GM10266 (cell line): ENCODE results near the gene AMACR.
A peak's percentile ranks its signal among the peaks of the same experiment; 100 is the strongest.
"Not testable (repeated sequence)": the region's sequence is repeated elsewhere in the genome, so short reads cannot be mapped to it uniquely, and the experiment has no call there.

Source experiments
- DNase-seq: peaks from one replicate; pipeline ENCODE4 v3.0.0; 2012; ENCODE audit errors: extremely low spot score
- TF ChIP-seq, protein P1 (sequence below): IDR thresholded peaks from 2 replicates; pipeline ENCODE4 v1.5.1; 2012; ENCODE audit warnings: mild to moderate bottlenecking, low read depth; ENCODE audit not compliant: control insufficient read depth, insufficient read depth; ENCODE audit errors: missing control alignments

The AMACR gene

GRCh38 chr5:33969572-33970452 lies 38.0 kb downstream of the AMACR start:
- peak; percentile 67 for DNase-seq
- TF ChIP-seq, protein P1, sequence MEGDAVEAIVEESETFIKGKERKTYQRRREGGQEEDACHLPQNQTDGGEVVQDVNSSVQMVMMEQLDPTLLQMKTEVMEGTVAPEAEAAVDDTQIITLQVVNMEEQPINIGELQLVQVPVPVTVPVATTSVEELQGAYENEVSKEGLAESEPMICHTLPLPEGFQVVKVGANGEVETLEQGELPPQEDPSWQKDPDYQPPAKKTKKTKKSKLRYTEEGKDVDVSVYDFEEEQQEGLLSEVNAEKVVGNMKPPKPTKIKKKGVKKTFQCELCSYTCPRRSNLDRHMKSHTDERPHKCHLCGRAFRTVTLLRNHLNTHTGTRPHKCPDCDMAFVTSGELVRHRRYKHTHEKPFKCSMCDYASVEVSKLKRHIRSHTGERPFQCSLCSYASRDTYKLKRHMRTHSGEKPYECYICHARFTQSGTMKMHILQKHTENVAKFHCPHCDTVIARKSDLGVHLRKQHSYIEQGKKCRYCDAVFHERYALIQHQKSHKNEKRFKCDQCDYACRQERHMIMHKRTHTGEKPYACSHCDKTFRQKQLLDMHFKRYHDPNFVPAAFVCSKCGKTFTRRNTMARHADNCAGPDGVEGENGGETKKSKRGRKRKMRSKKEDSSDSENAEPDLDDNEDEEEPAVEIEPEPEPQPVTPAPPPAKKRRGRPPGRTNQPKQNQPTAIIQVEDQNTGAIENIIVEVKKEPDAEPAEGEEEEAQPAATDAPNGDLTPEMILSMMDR = peak; percentile 92

DNA sequence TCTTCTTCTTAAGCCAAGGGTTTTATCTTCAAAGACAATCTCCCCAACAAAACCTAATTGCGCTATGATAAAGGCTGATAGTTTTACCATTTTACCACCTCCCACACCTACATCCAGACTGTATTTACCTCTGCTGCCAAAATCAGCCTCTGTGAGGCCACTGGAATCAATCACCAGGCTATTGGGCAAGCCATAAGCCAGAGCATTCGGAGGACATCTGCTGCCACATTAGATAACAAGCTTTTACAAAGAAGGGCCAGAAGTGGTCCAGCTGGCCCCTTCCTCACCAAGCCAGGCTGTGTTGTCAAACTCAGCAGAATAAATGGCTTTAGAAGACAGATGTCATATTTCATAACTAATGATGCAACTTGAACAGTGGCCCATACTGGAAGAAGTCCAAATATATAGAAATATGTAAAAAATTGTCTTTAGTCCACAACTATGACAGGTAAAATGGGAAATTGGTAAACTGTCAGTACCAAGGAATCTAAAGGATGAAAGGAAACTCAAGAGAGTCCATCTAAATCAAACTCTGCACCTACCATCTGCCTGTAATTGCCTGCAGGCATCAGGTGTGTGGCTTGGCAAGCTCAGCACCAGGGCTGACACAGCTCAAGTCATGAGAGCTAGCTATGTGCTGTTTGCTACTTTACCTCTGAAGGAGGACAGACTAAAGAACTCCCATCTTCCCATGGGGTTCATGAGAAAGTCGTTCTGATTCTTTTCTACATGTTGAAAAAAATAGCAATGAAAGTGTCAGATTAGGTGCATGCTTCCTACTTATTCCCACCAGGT lies 39.4 kb downstream of the AMACR start:
- TF ChIP-seq, protein P1 = no peak
- no peak for DNase-seq

- DNase-seq = no peak
- TF ChIP-seq, protein P1 = no peak
These were observed 41.0 kb downstream of the AMACR start for GRCh38 chr5:33966805-33967204.

DNA sequence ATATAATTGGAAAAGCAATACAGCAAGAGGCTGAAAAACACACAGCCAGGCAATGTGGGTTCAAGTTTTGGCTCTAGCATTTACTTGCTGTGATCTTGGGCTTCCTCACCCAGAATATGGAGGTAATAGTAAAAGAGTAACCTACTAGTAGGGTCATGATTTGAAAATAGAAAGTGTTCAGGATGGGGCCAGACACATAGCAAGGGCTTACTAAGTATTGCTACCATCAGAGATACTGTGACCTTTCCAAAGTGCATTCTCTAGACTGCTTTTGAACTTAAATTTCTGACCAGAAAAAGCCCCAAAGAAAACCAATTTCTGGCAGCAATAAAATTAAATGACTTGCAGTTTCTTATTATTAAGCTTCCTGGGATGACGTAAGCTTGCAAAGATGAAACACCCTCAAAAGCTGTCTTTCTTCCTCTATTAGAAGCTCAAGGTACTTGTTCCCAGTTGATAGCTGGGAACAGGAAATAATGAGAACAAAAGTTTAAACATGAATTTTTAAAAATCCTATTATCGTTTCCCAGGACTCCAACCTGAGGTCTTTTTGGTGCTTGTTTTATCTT lies 43.6 kb downstream of the AMACR start:
- TF ChIP-seq, protein P1 = no peak
- no peak for DNase-seq

DNA sequence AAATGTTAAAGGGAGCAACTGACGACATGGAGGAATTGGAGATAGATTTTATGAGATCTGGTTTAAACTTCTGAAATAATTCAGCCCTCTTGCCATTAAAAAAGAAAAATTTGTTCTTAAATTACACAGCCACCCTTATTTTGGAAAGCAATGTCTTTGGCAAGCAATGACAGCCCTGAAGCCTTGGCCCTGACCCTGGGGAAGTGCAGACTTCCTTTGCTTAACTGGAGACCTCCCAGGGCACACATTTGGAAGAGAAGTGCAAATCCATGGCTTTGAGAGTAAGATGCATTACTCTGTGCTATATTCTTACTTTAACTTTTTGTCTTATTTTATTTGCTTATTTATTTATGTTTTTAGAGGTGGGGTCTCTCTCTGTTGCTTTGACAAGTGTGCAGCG lies 49.7 kb downstream of the AMACR start:
- DNase-seq = no peak
- TF ChIP-seq, protein P1 = no peak

DNA sequence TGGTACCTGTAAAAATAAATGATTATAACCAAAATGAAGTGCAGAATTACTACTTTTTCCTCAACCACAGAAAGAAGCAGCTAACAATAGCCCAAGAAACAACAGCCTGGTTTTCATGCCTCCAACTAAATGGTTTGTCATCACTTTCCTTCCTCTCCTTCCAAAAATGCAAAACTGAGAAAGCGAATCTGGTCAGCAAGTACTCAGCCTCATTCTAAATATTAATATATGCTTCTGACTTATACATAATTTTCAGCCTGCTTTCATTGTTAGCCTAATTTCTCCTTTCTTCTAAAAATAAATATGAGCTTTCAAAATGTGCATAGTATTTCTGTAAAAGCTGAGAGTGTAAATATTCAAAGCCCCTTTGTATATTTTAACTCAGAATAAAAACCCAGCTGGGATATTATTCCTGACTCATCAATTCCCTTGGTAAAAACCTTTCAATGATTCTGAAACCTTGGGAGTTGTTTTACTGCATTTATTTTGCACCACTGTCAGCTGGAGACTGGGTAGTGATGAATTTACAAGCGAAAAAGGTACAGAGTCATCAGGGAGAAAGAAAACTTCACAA lies 50.2 kb downstream of the AMACR start:
- TF ChIP-seq, protein P1 = no peak
- DNase-seq = no peak

GRCh38 chr5:33952175-33952574 lies 55.7 kb downstream of the AMACR start:
- DNase-seq = not testable (repeated sequence)
